PC-3 (cell line): ENCODE data around the gene FOXN3. TPM values are rescaled to one million over a fixed set of nuclear protein-coding genes. Genes with fewer than 3 reads are reported as not detected.

Experiments
- ATAC-seq: fragments of 200-7000 bp; cut with Tn5 transposase; 2 replicates; pipeline ENCODE4 v1.9.1; 2020; ENCODE audit warnings: mild to moderate bottlenecking, moderate library complexity
- BruUV-seq: library from RNA; stranded (reverse); fragments of 400-500 nt; replicated peaks from 2 replicates; lab custom pipeline; 2021; lab: Mats Ljungman, UMichigan
- CTCF ChIA-PET: fragments of 300-600 bp; sonication (Branson Sonifier 250); formaldehyde crosslinking; loops from one replicate; lab custom pipeline; 2022; ENCODE audit warnings: antibody characterized with exemption; lab: Charles Lee
- POLR2A ChIA-PET: fragments of 300-600 bp; sonication (Branson Sonifier 250); formaldehyde crosslinking; loops from one replicate; lab custom pipeline; 2022; ENCODE audit warnings: antibody characterized with exemption; ENCODE audit not compliant: unreplicated experiment; lab: Charles Lee
- DNase-seq: peaks from one replicate; pipeline ENCODE4 v3.0.0-alpha.2; 2015
- H2AFZ ChIP-seq: fragments of 300-600 bp; sonication (generic); 2 replicates; pipeline ENCODE4 v1.6.0; 2016; ENCODE audit warnings: antibody characterized with exemption, low read length
- H3F3A ChIP-seq: fragments of 300-600 bp; sonication (generic); one replicate; pipeline ENCODE4 v1.6.0; 2017; ENCODE audit warnings: antibody characterized with exemption, low read length, control low read depth, mild to moderate bottlenecking; ENCODE audit not compliant: unreplicated experiment
- H3K27ac ChIP-seq: fragments of 300-600 bp; sonication (generic); 2 replicates; pipeline ENCODE4 v1.5.1; 2016; ENCODE audit warnings: mild to moderate bottlenecking, low read length
- H3K27me3 ChIP-seq: fragments of 300-600 bp; sonication (generic); 2 replicates; pipeline ENCODE4 v1.6.1; 2016; ENCODE audit warnings: low read length, mixed read lengths
- H3K36me3 ChIP-seq: fragments of 300-600 bp; sonication (generic); 2 replicates; pipeline ENCODE4 v1.6.1; 2016; ENCODE audit warnings: low read depth, mixed run types, low read length, mixed read lengths
- H3K4me1 ChIP-seq: fragments of 300-600 bp; sonication (generic); 2 replicates; pipeline ENCODE4 v1.5.1; 2016; ENCODE audit warnings: low read length; ENCODE audit not compliant: insufficient read depth
- H3K4me2 ChIP-seq: fragments of 300-600 bp; sonication (generic); 2 replicates; pipeline ENCODE4 v1.6.0; 2016; ENCODE audit warnings: low read length
- H3K4me3 ChIP-seq: fragments of 300-600 bp; sonication (generic); 2 replicates; pipeline ENCODE4 v1.5.1; 2016; ENCODE audit warnings: mild to moderate bottlenecking, low read length, mixed read lengths
- H3K79me2 ChIP-seq: fragments of 300-600 bp; sonication (generic); 2 replicates; pipeline ENCODE4 v1.6.1; 2017; ENCODE audit warnings: low read length, mixed read lengths
- H3K9ac ChIP-seq: fragments of 300-600 bp; sonication (generic); 2 replicates; pipeline ENCODE4 v1.6.0; 2016; ENCODE audit warnings: mild to moderate bottlenecking, low read length
- H3K9me2 ChIP-seq: fragments of 300-600 bp; sonication (generic); replicated peaks from 2 replicates; pipeline ENCODE4 v1.6.1; 2016; ENCODE audit warnings: mixed run types, low read length, mixed read lengths
- H3K9me3 ChIP-seq: fragments of 300-600 bp; sonication (generic); 2 replicates; pipeline ENCODE4 v1.6.1; 2016; ENCODE audit warnings: low read length, mixed read lengths
- H4K20me1 ChIP-seq: fragments of 300-600 bp; sonication (generic); 2 replicates; pipeline ENCODE4 v1.6.1; 2016; ENCODE audit warnings: low read length, mixed read lengths
- CTCF ChIP-seq: fragments of 300-600 bp; sonication (generic); conservative IDR thresholded peaks from 2 replicates; pipeline ENCODE4 v1.5.1; 2017; ENCODE audit warnings: antibody characterized with exemption, low read depth, mild to moderate bottlenecking, low read length
- EZH2 ChIP-seq: fragments of 300-600 bp; sonication (generic); IDR thresholded peaks from one replicate; pipeline ENCODE4 v1.6.1; 2017; ENCODE audit warnings: antibody characterized with exemption, mild to moderate bottlenecking, low read length; ENCODE audit not compliant: unreplicated experiment
- EZH2phosphoT487 ChIP-seq: fragments of 300-600 bp; sonication (generic); IDR thresholded peaks from 2 replicates; pipeline ENCODE4 v1.6.1; 2018; ENCODE audit warnings: mild to moderate bottlenecking, antibody characterized with exemption, low read length, borderline replicate concordance
- intact Hi-C: fragments of 100-400 bp; cut with micrococcal nuclease; formaldehyde crosslinking; loops from 2 replicates; pipeline ENCODE4 v1.9.0; 2023
- total RNA-seq: library from RNA; depleted of rRNA; stranded (reverse); fragments of >200 nt; gene quantifications from 2 replicates; pipeline ENCODE4 v1.2.3, GENCODE V29; 2014

Gene FOXN3
- total RNA-seq, 1 experiment from 2014 or later = 13.3 TPM

- no peak overlapping the region for H2AFZ ChIP-seq
- intact Hi-C loops = no loop called here
- POLR2A ChIA-PET = no interaction called here
- no peaks in the 10 kb centered on the region for H3K9me2 ChIP-seq
- no peaks in the 10 kb centered on the region for H3K36me3 ChIP-seq
- H4K20me1 ChIP-seq = no peaks in the 10 kb centered on the region
- no peak overlapping the region for H3K27ac ChIP-seq
- BruUV-seq = no TSS peak
- H3K79me2 ChIP-seq = no peaks in the 10 kb centered on the region
- no peak for DNase-seq
- no peak overlapping the region for H3K4me3 ChIP-seq
- H3K4me2 ChIP-seq = no peak overlapping the region
- no peaks in the 10 kb centered on the region for H3K9me3 ChIP-seq
- H3K27me3 ChIP-seq = no peaks in the 10 kb centered on the region
- ATAC-seq = no peak
- H3K4me1 ChIP-seq = peaks cover 4% of the 10 kb centered on the region; the same call in 1 of the 2 replicates
- CTCF ChIA-PET = no interaction called here
- TF ChIP-seq CTCF (no peak), EZH2 (no peak)
- H3K9ac ChIP-seq = no peak overlapping the region
- H3F3A ChIP-seq = no peaks in the 10 kb centered on the region
Observed at GRCh38 chr14:89236851-89237250, 180.2 kb downstream of the FOXN3 start.

- H2AFZ ChIP-seq = no peak overlapping the region
- no peaks in the 10 kb centered on the region for H3F3A ChIP-seq
- no peak overlapping the region for H3K9ac ChIP-seq
- CTCF ChIA-PET = no interaction called here
- no peaks in the 10 kb centered on the region for H3K4me1 ChIP-seq
- no peak overlapping the region for H3K27ac ChIP-seq
- no peaks in the 10 kb centered on the region for H3K36me3 ChIP-seq
- H3K9me3 ChIP-seq = no peaks in the 10 kb centered on the region
- intact Hi-C loops = no loop called here
- no peak overlapping the region for H3K4me3 ChIP-seq
- no peaks in the 10 kb centered on the region for H3K9me2 ChIP-seq
- ATAC-seq = no peak
- no peaks in the 10 kb centered on the region for H3K27me3 ChIP-seq
- H3K79me2 ChIP-seq = no peaks in the 10 kb centered on the region
- no peak overlapping the region for H3K4me2 ChIP-seq
- no TSS peak for BruUV-seq
- H4K20me1 ChIP-seq = no peaks in the 10 kb centered on the region
- no peak for DNase-seq
- TF ChIP-seq EZH2 (no peak), EZH2phosphoT487 (no peak), CTCF (no peak)
- POLR2A ChIA-PET = no interaction called here
Observed at GRCh38 chr14:89233184-89233583, 183.8 kb downstream of the FOXN3 start.

GRCh38 chr14:89232265-89233070 lies 184.6 kb downstream of the FOXN3 start:
- intact Hi-C loops = no loop called here
- Histone ChIP-seq H3K4me2 (no peak overlapping the region), H3K9me3 (no peaks in the 10 kb centered on the region), H3K79me2 (no peaks in the 10 kb centered on the region), H3K27ac (no peak overlapping the region), H3K9me2 (no peaks in the 10 kb centered on the region), H3K4me3 (no peak overlapping the region), H2AFZ (no peak overlapping the region), H3K4me1 (no peaks in the 10 kb centered on the region), H4K20me1 (no peaks in the 10 kb centered on the region), H3K27me3 (no peaks in the 10 kb centered on the region), H3K36me3 (no peaks in the 10 kb centered on the region), H3K9ac (no peak overlapping the region), H3F3A (no peaks in the 10 kb centered on the region)
- ChIA-PET CTCF (no interaction called here), POLR2A (no interaction called here)
- no TSS peak for BruUV-seq
- TF ChIP-seq CTCF (no peak), EZH2phosphoT487 (no peak), EZH2 (no peak)
- ATAC-seq (no peak), DNase-seq (no peak)
